GM19099 (cell line): ENCODE results near the gene PTPRD.

Experiments used
- POLR2A ChIP-seq: IDR thresholded peaks from 3 replicates; pipeline ENCODE4 v1.6.1; 2011; ENCODE audit warnings: low read depth; ENCODE audit not compliant: insufficient read length; ENCODE audit errors: extremely low read depth

Gene PTPRD

GRCh38 chr9:8560560-8561525 lies 2052.0 kb downstream of the PTPRD start:
- TF ChIP-seq POLR2A, result no peak

- TF ChIP-seq POLR2A, result no peak
These were observed 2054.6 kb downstream of the PTPRD start for GRCh38 chr9:8558176-8558575.

- TF ChIP-seq POLR2A, result no peak
These were observed 2056.9 kb downstream of the PTPRD start for GRCh38 chr9:8555762-8556500.

- TF ChIP-seq POLR2A, result no peak
These were observed 2059.4 kb downstream of the PTPRD start for GRCh38 chr9:8553444-8553843.

GRCh38 chr9:8552732-8553131 lies 2060.1 kb downstream of the PTPRD start:
- no peak for TF ChIP-seq POLR2A

GRCh38 chr9:8549214-8549613 lies 2063.6 kb downstream of the PTPRD start:
- no peak for TF ChIP-seq POLR2A

GRCh38 chr9:8543219-8543618 lies 2069.6 kb downstream of the PTPRD start:
- no peak for TF ChIP-seq POLR2A

- no peak for TF ChIP-seq POLR2A
These were observed 2070.3 kb downstream of the PTPRD start for GRCh38 chr9:8542537-8542936.

GRCh38 chr9:8539681-8540197 lies 2073.1 kb downstream of the PTPRD start:
- TF ChIP-seq POLR2A, result no peak

- no peak for TF ChIP-seq POLR2A
These were observed 2076.0 kb downstream of the PTPRD start for GRCh38 chr9:8536845-8537244.

GRCh38 chr9:8534828-8535227 lies 2078.0 kb downstream of the PTPRD start:
- no peak for TF ChIP-seq POLR2A

- no peak for TF ChIP-seq POLR2A
These were observed 2079.1 kb downstream of the PTPRD start for GRCh38 chr9:8533681-8534080.

GRCh38 chr9:8531826-8532415 lies 2080.9 kb downstream of the PTPRD start:
- no peak for TF ChIP-seq POLR2A

GRCh38 chr9:8521112-8521511 lies 2091.7 kb downstream of the PTPRD start:
- no peak for TF ChIP-seq POLR2A

- TF ChIP-seq POLR2A, result no peak
These were observed 2097.1 kb downstream of the PTPRD start for GRCh38 chr9:8515748-8516147.
